Measurements from ENCODE around the gene NDUFA1. TPM values are rescaled to one million over a fixed set of nuclear protein-coding genes. Genes with fewer than 3 reads are reported as not detected.
A peak's percentile ranks its signal among the peaks of the same experiment; 100 is the strongest.

Gene NDUFA1
- total and polyA plus RNA-seq, 10 of the 15 experiments (the other 5 are each of a cell fraction or from before 2014, with no cell fraction given), result 113 to 1,113 (median 306) TPM

DNA sequence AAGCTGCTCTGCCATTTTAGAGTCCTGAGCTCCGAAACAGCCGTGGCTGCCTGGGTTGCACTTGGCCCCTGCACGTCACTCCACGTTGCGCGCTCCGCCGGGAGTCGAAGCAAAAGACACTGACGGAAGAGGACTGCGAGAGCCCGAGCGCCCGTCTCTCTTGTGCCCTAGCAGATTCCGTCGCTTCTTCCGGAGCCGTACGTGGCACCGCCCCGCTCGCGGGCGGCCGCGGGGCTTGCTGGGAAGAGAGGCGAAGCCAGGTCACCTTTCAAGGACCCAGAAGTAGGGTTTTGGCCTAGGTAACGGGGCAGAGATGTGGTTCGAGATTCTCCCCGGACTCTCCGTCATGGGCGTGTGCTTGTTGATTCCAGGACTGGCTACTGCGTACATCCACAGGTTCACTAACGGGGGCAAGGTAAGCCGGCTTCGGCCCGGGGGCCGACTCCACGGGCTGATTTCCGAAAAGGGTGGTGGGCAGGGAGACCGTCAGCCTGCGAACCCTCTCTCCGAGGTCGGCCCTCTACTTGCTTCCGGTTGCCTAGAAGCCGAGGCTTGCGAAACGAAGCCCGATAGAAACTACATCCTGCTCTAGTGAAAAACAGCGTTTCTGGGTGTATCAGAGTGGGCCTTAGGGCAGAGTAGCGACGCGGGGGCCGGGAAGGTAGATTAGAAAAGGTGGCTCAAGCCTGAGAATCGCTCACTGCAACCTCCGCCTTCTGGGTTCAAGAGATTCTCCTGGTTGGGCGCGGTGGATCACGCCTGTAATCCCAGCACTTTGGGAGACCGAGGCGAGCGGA is at the start of gene NDUFA1, which contains the start of gene RNF113A (continued):
- TF ChIP-seq MLLT1 (IDR thresholded peaks at IDR 0.05) (no peak; the same call in 1 of the 2 replicates), FOXM1 (IDR thresholded peaks at IDR 0.05; ENCODE audit: low read depth, low read length) (no peak), IRF3 (IDR thresholded peaks at IDR 0.05) (no peak), BCLAF1 (IDR thresholded peaks at IDR 0.05) (no peak), STAT3 (IDR thresholded peaks at IDR 0.05; ENCODE audit: low read depth, low read length) (no peak), E2F8 (IDR thresholded peaks at IDR 0.05; ENCODE audit: low read depth, partially characterized antibody) (no peak), CEBPB (IDR thresholded peaks at IDR 0.05; ENCODE audit: borderline replicate concordance in 1 of 2, low read depth in 2 of 2, low read length in 2 of 2) (no peak), SP1 (IDR thresholded peaks at IDR 0.05; ENCODE audit: low read depth, low read length) (no peak), MTA3 (IDR thresholded peaks at IDR 0.05; ENCODE audit: borderline replicate concordance, low read length) (no peak), TARDBP (IDR thresholded peaks at IDR 0.05; ENCODE audit: borderline replicate concordance) (0 out of 2 replicates have a peak, but pooled peaks have one; percentile 46), IKZF2 (IDR thresholded peaks at IDR 0.05) (no peak), SMAD1 (IDR thresholded peaks at IDR 0.05; ENCODE audit: low read depth, partially characterized antibody) (no peak), PML (IDR thresholded peaks at IDR 0.05; ENCODE audit: low read length) (peak; percentile 85)
- TF ChIP-seq, protein P1, sequence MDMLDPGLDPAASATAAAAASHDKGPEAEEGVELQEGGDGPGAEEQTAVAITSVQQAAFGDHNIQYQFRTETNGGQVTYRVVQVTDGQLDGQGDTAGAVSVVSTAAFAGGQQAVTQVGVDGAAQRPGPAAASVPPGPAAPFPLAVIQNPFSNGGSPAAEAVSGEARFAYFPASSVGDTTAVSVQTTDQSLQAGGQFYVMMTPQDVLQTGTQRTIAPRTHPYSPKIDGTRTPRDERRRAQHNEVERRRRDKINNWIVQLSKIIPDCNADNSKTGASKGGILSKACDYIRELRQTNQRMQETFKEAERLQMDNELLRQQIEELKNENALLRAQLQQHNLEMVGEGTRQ (IDR thresholded peaks at IDR 0.05; ENCODE audit: borderline replicate concordance, low read depth, low read length), result no peak
- TF ChIP-seq, protein P2, sequence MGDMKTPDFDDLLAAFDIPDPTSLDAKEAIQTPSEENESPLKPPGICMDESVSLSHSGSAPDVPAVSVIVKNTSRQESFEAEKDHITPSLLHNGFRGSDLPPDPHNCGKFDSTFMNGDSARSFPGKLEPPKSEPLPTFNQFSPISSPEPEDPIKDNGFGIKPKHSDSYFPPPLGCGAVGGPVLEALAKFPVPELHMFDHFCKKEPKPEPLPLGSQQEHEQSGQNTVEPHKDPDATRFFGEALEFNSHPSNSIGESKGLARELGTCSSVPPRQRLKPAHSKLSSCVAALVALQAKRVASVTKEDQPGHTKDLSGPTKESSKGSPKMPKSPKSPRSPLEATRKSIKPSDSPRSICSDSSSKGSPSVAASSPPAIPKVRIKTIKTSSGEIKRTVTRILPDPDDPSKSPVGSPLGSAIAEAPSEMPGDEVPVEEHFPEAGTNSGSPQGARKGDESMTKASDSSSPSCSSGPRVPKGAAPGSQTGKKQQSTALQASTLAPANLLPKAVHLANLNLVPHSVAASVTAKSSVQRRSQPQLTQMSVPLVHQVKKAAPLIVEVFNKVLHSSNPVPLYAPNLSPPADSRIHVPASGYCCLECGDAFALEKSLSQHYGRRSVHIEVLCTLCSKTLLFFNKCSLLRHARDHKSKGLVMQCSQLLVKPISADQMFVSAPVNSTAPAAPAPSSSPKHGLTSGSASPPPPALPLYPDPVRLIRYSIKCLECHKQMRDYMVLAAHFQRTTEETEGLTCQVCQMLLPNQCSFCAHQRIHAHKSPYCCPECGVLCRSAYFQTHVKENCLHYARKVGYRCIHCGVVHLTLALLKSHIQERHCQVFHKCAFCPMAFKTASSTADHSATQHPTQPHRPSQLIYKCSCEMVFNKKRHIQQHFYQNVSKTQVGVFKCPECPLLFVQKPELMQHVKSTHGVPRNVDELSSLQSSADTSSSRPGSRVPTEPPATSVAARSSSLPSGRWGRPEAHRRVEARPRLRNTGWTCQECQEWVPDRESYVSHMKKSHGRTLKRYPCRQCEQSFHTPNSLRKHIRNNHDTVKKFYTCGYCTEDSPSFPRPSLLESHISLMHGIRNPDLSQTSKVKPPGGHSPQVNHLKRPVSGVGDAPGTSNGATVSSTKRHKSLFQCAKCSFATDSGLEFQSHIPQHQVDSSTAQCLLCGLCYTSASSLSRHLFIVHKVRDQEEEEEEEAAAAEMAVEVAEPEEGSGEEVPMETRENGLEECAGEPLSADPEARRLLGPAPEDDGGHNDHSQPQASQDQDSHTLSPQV (IDR thresholded peaks at IDR 0.05), result peak; percentile 89
